ENCODE measurements around the gene KIAA0586.
"Not testable (repeated sequence)": the region's sequence is repeated elsewhere in the genome, so short reads cannot be mapped to it uniquely, and the experiment has no call there.

The KIAA0586 gene

DNA sequence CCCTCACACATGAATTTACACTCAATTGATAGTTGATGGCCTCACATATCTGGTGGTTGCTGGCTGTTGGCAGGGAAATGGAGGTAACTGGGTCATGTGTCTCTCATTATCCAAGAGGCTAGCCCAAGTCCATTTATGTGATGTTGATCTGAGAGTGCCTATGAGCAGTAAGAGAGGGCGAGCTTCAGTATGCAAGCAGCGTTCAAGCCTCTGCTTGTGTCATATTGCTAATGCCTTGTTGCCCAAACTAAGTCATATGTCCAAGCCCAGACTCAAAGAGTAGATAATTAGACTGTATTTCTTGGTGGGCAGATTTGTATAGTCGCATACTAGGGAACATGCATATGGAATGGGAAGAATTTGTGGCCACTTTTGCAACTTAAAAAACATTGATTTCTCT, 126.4 kb downstream of the KIAA0586 start:
- no peak for DNase-seq

DNA sequence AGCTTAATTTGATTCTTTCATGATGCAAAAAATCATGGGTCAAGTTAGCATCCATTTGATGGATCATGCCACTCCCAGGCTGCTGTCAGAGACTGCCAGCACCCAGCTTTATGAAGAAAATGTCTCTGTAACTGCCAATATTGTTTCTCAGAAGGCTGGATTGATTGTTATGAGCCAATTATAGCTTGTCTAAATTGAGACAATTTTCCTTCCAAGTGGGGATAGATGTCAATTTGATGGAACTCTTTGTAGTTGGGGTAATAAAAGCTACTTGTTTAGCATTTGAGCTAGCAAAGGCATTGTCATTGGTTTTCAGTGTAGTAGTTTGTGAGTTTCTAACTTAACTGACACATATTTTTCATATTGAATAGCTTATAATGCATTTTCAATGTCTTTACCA, 128.1 kb downstream of the KIAA0586 start:
- DNase-seq: no peak

DNA sequence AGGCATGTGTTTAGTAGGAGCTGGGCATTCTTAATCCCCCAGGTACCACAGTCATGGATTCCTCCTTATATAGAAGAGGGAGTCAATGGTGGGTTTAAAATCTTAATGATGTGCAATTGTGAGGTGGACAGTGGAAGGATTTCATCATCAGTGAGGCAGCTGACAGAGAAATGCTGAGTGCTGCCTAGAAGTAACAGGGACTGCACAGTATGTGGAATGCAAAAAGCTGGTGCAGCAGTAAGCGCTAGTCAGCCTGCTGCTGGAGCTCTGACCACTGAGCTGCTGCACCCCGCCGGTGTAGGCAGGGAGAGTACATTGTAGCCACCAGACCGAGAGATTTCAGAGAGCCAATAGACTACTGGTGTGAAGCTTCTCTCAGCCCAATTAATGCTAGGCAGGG, 129.7 kb downstream of the KIAA0586 start:
- DNase-seq: peak; percentile 32

DNA sequence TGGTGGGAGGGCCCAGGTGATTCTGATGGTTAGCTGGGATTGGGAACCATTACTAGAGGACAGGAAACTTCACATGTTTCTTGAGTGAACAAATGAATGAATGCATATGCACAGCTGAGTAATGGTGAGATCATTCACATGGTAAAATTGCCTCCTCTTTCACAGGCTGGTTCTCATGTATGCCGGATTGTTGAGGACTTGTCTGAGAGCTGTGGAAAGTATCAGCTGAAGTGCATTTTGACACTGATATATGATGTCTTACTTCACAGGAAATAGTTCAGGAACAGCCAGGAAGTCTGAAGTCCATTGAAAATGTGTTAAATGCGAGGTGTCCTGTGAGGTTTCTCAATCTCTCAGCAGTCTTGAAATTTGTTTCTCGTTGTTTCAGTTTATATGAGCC, 132.7 kb downstream of the KIAA0586 start:
- DNase-seq: peak; percentile 77

DNA sequence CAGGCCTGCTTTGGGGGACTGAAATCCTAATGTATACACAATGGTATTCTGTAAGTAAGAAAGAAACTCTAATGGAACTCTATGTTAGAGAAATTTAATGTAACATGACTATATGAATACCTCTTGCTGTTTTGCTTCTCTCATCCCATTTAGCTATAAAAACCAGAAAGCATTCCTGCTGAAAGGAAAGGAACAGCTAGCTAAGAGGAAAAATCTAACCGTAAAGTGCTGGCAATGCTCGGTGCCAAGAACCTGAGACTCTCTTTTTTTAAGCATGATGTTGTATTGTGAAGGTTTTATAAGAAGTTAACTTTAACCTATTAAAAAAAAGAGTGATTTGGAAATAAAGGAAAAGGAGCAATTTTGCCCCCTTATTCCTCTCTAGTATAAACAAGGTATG, 134.6 kb downstream of the KIAA0586 start:
- DNase-seq: no peak

DNA sequence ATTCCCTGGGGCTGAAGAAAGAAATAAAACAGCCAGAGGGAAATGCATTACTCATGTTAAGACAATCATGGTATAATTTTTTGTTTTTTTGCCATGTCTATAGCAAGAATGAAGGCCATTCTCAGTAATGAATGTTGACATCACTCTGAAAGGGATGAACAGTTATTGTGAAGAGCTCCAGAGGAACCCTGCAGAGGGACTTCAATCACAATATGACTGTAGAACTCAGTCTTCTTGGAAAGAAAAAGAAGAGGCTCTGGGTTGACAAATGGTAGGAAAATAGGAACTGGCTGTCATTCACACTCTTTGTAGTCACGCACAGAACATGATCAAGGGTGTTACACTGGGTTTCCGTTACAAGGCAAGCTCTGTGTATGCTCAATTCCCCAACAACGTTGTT, 136.5 kb downstream of the KIAA0586 start:
- DNase-seq: peak; percentile 41

DNA sequence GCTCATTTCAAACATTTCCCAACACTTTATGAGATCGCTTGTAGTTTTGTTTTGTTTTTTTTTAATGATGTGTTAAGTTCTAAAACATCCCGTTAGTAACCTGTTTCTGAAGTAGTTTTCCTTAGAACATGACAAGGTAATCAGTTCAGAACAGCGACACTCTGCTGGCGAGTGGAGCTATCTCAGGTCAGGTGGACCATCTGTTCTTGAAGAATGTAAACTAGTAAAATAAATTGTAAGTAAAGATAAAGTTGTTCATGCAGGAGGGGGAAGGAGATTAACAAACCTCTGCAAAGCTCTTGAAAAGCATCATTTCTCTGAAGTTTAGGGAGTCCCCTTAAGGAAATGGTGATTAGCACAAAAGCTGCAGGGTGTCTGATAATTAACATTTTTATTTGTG, 138.3 kb downstream of the KIAA0586 start:
- no peak for DNase-seq

DNA sequence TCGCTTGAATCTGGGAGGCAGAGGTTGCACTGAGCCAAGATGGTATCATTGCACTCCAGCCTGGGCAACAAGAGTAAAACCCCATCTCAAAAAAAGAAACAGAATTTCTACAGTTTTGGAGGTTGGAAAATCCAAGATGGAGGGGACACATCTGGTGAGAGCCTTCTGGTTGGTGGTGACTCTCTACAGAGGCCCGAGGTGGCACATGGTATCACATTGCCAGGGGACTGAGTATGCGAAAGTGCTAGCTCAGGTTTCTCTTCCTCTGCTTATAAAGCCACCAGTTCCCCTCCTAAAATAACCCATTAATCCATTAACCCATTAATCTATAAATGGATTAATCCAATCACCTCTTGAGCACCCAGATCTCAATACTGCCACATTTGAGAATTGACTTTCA, 139.5 kb downstream of the KIAA0586 start:
- no peak for DNase-seq

DNA sequence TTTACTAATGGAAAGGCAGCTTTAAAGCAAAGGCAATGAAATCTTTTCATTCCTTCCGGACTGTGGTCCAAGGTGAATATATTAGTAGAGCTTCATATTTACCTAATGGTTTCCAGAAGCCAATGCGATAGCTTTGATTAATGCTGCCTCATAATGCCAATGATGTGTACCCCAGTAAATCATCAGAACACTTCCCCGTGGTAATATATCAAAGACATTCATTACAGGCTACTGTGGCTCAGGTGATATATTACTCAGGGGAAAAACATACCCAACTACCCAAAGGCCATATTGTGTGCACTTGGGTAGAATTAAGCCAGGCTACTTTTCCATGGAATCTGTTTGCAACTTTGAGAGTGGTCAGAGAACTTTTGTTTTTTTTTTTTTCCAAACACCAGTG, 140.8 kb downstream of the KIAA0586 start:
- DNase-seq: no peak

DNA sequence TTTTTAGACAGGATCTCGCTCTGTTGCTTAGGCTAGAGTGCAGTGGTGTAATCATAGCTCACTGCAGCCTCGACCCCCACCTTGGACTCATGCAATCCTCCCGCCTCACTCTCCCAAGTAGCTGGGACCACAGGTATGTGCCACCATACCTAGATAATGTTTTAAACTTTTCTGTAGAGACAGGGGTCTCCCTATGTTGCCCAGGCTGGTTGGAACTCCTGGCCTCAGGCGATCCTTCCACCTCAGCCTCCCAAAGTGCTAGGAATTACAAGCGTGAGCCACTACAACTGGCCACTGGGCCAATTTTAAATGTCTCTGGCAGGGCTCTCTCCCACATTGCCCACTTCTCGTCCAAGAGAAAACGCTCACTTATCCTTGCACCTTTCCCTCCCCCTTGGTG, 143.7 kb downstream of the KIAA0586 start:
- no peak for DNase-seq

DNA sequence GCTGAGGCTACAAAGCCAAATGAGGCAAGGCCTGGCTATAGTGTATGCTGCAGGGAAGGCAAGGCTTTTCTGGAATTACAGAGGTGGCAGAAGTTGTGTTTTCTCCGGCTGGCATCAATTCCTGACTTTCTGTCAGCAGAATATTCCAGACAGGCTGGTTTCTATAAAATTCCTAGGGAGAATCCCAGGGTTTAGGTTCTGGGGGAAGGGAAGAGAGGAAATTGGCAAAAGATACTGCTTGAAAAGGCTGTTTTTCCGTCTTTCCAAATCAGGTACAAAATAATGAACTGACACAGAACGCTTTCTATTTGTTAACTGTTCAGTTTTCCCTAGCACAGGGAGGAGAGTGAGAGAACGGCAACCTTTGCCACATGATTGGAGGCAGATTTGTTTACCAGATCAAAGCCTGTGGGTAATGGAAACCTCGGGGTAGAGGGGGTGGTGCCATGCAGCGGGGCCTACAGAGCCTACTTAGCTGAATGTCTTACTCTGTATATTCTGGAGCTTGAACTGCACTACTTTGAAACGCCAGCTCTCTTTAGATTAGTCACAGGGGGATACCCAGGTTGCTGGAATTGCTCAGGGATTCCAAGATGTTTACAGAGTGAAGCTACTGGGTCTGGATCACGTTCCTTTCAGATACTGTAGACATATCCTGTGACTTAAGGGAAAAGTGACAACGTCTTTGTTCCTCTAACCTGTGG, 144.4 kb downstream of the KIAA0586 start:
- DNase-seq: peak; percentile 68

DNA sequence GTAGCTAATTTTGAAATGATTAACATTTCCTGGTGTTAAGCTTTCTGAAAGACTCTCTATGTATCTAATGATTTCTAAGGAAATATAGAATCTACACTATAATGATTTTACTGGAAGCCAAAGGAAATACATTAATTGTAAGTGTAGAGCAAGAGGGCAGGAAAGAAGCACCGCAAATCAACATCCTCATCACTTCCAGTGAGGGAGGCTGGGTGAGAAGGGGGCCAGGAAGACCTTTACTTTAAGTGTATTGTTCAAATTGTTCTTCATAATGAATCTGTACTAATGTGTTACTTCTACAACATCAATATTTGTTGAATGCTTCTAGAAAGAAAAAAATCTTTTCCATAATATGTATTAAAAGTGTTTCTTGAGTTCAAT, 144.9 kb downstream of the KIAA0586 start:
- no peak for DNase-seq

DNA sequence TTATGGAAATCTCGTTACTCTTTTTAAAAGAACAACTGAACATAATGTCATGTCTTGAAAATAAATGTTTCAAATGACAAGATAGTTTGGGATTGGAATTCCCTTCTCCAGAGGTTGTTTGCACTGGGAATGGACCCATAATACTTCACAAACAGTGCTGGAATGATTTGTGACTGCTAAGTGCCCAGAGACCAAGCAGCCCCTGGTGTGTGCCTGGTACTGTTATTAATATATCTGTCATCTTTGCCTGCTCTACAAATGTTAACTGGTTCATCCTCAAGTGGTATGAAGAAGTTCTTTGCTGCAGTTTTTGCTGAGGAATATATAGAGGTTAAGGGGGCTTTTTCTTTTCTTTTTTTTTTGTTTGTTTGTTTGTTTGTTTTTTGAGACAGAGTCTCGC, 145.3 kb downstream of the KIAA0586 start:
- DNase-seq: no peak

DNA sequence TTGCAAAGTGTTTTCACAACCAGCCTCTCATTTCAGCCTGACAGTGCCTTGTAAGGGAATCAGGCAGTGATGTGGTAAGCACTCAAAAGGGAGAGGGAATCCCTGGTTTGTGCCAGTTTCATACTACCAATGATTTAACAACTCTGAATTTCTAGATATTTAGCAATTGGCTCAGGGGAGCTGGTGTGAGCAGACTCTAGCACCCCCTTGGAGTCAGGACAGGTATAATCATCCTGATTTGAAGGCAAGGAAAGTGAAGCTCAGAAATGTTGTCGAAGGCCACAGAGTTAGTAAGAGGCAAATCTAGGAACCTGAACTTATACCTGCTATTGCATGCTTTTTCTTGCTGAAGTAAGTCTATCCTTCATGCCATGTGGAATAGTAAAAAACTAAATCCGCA, 147.1 kb downstream of the KIAA0586 start:
- no peak for DNase-seq

DNA sequence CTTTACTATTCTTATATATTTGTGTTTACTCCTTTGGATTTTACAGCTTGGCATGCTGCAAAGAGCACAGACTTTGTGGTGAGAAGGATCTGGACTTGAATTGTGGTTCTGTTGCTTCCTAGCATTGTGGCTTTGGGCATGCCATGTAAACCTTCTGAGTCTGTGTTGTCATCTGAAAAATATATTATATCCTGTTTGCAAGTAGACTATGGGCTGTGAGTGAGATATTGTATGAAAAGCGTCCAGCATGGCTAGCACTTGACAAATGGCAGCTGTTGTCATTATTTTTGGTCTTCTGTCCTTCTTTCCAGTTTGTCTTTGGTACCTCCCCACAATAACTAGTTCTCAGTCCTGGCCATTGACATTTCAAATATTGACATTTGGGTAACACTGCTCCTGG, 148.4 kb downstream of the KIAA0586 start:
- no peak for DNase-seq

DNA sequence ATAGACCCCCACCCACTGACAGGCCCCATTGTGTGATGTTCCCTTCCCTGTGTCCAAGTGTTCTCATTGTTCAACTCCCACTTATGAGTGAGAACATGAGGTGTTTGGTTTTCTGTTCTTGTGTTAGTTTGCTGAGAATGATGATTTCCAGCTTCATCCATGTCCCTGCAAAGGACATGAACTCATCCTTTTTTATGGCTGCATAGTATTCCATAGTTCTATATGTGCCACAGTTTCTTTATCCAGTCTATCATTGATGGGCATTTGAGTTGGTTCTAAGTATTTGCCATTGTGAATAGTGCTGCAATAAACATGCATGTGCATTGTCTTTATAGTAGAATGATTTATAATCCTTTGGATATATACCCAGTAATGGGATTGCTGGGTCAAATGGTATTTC, 152.5 kb downstream of the KIAA0586 start:
- DNase-seq: not testable (repeated sequence)

DNA sequence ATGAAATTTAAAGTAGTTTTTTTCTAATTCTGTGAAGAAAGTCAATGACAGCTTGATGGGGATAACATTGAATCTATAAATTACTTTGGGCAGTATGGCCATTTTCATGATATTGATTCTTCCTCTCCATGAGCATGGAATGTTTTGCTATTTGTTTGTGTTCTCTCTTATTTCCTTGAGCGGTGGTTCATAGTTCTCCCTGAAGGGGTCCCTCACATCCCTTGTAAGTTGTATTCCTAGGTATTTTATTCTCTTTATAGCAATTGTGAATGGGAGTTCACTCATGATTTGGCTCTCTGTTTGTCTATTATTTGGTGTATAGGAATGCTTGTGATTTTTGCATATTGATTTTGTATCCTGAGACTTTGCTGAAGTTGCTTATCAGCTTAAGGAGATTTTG, 153.9 kb downstream of the KIAA0586 start:
- DNase-seq: not testable (repeated sequence)

DNA sequence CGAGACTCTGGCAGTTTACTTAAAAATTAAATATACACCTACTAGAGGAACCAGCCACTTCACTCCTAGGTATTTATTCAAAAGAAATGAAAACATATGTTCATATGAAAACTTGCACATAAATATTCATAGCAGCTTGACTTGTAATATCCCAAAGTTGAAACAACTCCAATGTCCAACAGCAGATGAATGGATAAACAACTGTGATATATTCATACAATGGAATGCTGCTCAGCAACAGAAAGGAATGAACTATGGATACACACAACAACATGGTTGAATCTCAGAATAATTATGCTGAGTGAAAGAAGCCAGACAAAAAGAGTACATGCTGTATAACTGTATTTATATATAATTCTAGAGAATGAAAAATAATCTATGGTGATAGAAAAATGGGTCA, 156.9 kb downstream of the KIAA0586 start:
- DNase-seq: peak; percentile 74

DNA sequence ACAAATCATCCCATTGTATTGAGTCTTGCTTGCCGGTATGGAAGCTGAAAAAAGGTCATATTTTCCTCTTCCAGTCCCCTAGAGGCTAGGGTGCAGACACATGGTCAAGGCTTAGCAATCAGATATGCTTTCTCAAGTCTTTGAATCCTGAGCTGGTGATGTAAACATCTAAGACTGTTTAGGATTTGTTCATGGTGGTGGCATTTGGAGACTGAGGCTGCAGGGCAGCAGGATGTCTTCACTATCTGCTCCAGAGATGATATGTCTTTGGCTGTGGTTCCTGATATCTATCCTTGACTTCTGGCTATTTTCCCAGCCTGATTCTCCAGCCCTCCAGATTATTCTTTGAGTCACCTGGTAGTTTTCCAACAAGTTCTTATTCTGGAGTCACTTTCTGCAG, 159.8 kb downstream of the KIAA0586 start:
- DNase-seq: peak; percentile 97

DNA sequence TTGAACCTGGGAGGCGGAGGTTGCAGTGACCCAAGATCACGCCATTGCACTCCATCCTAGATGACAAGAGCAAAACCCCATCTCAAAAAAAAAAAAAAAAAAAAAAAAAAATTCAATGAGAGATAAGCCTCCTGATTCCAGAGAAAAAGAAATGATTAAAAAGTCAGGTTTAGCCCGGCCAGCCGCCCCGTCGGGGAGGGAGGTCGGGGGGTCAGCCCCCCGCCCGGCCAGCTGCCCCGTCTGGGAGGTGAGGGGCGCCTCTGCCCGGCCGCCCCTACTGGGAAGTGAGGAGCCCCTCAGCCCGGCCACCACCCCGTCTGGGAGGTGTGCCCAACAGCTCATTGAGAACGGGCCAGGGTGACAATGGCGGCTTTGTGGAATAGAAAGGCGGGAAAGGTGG, 160.8 kb downstream of the KIAA0586 start:
- DNase-seq: not testable (repeated sequence)

DNA sequence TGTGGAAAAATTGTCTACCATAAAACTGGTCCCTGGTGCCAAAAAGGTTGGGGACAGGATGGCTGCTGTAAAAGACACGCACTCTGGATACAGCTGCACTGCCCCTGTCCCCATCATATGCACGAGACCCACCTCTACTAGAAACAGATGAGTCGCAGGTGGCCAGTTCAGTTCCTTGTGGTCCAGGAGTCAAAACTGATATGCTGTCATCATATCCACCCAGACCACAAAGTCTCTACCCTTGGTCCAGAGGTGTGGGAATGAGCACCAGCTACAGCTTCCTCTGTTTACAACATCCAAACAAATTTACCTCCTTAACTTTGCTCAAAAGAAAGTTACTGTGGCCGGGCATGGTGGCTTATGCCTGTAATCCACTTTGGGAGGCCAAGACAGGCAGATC, 166.5 kb downstream of the KIAA0586 start:
- DNase-seq: no peak

DNA sequence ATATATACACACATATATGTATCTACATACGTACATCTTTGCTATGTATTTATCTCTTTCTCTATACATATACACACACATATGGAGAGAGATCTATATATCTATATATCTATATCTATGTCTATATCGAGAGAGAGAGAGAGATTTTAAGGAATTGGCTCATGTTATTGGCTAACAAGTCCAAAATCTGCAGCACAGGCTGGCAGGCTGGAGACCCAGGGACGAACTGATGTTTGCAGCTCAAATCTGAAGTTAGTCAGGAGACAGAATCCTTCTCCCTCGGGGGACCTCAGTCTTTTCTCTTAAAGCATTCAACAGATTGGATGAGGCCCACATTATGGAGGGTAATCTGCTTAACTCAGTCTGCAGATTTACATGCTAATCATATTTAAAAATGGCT, 169.5 kb downstream of the KIAA0586 start:
- DNase-seq: no peak

DNA sequence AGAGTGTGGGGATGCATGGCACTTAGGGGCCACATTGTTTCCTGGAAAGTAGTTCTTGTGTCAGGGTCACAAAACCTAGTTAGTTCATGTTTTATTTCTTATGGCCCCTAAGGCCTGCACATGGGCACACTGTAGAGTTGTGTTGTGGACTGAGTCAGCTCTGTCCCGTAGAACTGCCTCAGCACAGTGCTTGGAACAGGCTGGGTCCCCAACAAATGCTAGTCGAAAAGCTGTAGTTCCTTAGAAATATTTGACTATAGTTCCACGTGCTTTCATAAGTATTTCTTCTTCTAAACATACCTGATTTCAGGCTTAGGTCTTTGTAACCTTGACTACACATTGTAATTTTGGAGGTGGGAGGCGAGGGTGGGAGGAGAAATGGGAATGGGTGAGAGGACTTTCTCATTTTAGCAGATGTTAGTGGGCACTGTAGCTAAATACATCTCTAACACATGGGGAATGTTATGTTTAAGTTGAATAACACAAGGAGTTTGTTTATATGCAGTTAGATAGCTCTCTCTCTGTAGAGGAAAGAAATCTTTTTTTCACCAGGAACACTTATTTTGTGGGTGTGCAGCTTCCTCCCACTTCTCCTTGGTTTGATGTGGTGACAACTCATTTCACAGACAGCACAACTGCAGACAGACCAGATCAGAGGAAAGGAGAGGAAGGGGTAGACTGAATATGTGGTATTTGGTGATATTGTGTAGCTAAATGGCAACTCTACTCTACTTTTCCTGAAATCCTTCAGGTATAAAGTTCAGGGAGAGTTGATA, 170.7 kb downstream of the KIAA0586 start:
- no peak for DNase-seq

DNA sequence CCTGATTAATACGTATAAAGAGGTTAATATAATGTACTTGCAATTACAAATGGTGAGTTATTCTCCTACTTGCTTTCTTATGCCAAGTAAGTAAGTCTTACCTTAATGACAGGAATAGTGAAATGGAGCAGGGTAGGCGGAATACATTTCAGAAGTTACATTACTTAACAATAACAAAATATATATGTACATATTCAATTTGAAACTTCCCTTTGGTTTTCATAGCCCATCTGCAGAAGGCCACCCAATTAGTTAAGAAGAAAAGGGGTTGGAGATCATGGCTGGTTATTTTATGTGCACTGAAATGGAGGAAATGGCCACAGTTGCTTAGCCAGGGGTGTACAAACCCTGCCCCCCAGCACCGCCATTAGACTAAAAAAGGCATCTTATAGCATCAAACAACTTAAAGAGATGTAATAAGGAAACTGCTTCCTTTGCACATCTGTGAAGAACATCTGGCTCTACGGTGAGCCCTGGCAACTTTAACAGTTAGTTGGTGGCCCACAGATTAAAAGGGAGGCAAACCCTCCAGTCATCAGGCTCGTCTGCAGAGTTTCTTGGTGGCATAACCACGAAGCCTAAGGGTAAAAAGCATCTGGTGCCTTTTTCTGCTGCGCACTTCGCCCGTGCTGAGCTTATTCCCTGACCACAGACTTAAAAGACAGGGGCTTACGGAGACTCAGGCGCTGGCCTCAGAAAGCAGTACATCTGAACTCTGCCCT, 171.4 kb downstream of the KIAA0586 start:
- DNase-seq: no peak

Data from fibroblast of upper back skin (primary cell).